ENCODE measurements around the gene OR13J1.

OR13J1 gene

GRCh38 chr9:35858458-35858857, 11.7 kb downstream of the OR13J1 start:
- no peak for DNase-seq (ENCODE audit: low spot score)

- DNase-seq (ENCODE audit: low spot score), result no peak
Measured at GRCh38 chr9:35856882-35857281, 13.3 kb downstream of the OR13J1 start.

- no peak for DNase-seq (ENCODE audit: low spot score)
Measured at GRCh38 chr9:35856206-35856605, 14.0 kb downstream of the OR13J1 start.

GRCh38 chr9:35854091-35854762, 16.0 kb downstream of the OR13J1 start:
- no peak for DNase-seq (ENCODE audit: low spot score)

GRCh38 chr9:35852876-35853865, 17.0 kb downstream of the OR13J1 start:
- DNase-seq (ENCODE audit: low spot score), result no peak

GRCh38 chr9:35852267-35852815, 17.9 kb downstream of the OR13J1 start:
- DNase-seq (ENCODE audit: low spot score), result no peak

GRCh38 chr9:35847792-35848572, 22.2 kb downstream of the OR13J1 start:
- no peak for DNase-seq (ENCODE audit: low spot score)

- no peak for DNase-seq (ENCODE audit: low spot score)
Measured at GRCh38 chr9:35845824-35846771, 24.1 kb downstream of the OR13J1 start.

- DNase-seq (ENCODE audit: low spot score), result peak; percentile 30
Measured at GRCh38 chr9:35844628-35845270, 25.5 kb downstream of the OR13J1 start.

GRCh38 chr9:35842795-35843194, 27.4 kb downstream of the OR13J1 start:
- DNase-seq (ENCODE audit: low spot score), result no peak

- no peak for DNase-seq (ENCODE audit: low spot score)
Measured at GRCh38 chr9:35842020-35842745, 28.0 kb downstream of the OR13J1 start.

- DNase-seq (ENCODE audit: low spot score), result no peak
Measured at GRCh38 chr9:35841645-35841900, 28.6 kb downstream of the OR13J1 start.

GRCh38 chr9:35840881-35841644, 29.1 kb downstream of the OR13J1 start:
- DNase-seq (ENCODE audit: low spot score), result no peak

GRCh38 chr9:35839926-35840325, 30.3 kb downstream of the OR13J1 start:
- no peak for DNase-seq (ENCODE audit: low spot score)

GRCh38 chr9:35836595-35836994, 33.6 kb downstream of the OR13J1 start:
- no peak for DNase-seq (ENCODE audit: low spot score)

GRCh38 chr9:35835766-35836165, 34.4 kb downstream of the OR13J1 start:
- DNase-seq (ENCODE audit: low spot score), result no peak

GRCh38 chr9:35835216-35835632, 35.0 kb downstream of the OR13J1 start:
- DNase-seq (ENCODE audit: low spot score), result no peak

GRCh38 chr9:35834260-35835215, 35.7 kb downstream of the OR13J1 start:
- DNase-seq (ENCODE audit: low spot score), result no peak
